HTERT RPE-1 (cell line): ENCODE measurements around the gene SLC49A4.

Experiments
- in situ Hi-C: fragments of 300-500 bp; cut with MboI; formaldehyde crosslinking; loops from 4 replicates; pipeline ENCODE4 v1.14.3; 2020; ENCODE audit warnings: low sequenced_read_pairs

Gene SLC49A4

GRCh38 chr3:122843604-122844003 is 48.7 kb downstream of the SLC49A4 start:
- in situ Hi-C loops: no loop called here

GRCh38 chr3:122857019-122857418 is 62.1 kb downstream of the SLC49A4 start:
- in situ Hi-C loops: no loop called here

GRCh38 chr3:122858373-122858772 is 63.5 kb downstream of the SLC49A4 start:
- in situ Hi-C loops: no loop called here

- in situ Hi-C loops: no loop called here
These were observed 64.3 kb downstream of the SLC49A4 start for GRCh38 chr3:122859021-122859805.

- in situ Hi-C loops: no loop called here
These were observed 67.5 kb downstream of the SLC49A4 start for GRCh38 chr3:122862381-122862780.

- in situ Hi-C loops: no loop called here
These were observed 69.6 kb downstream of the SLC49A4 start for GRCh38 chr3:122864498-122864897.

GRCh38 chr3:122868322-122868721 is 73.5 kb downstream of the SLC49A4 start:
- in situ Hi-C loops: no loop called here

GRCh38 chr3:122873741-122874515 is 79.1 kb downstream of the SLC49A4 start:
- in situ Hi-C loops: no loop called here

- in situ Hi-C loops: no loop called here
These were observed 80.8 kb downstream of the SLC49A4 start for GRCh38 chr3:122875547-122876127.

GRCh38 chr3:122880173-122880572 is 85.3 kb downstream of the SLC49A4 start:
- in situ Hi-C loops: no loop called here

- in situ Hi-C loops: no loop called here
These were observed 85.8 kb downstream of the SLC49A4 start for GRCh38 chr3:122880624-122881023.

GRCh38 chr3:122882361-122882947 is 87.6 kb downstream of the SLC49A4 start:
- in situ Hi-C loops: no loop called here

GRCh38 chr3:122886251-122886650 is 91.4 kb downstream of the SLC49A4 start:
- in situ Hi-C loops: no loop called here

- in situ Hi-C loops: no loop called here
These were observed 92.1 kb downstream of the SLC49A4 start for GRCh38 chr3:122886946-122887345.

GRCh38 chr3:122890077-122890719 is 95.3 kb downstream of the SLC49A4 start:
- in situ Hi-C loops: no loop called here

GRCh38 chr3:122890720-122891220 is 95.9 kb downstream of the SLC49A4 start:
- in situ Hi-C loops: no loop called here

GRCh38 chr3:122892118-122892960 is 97.5 kb downstream of the SLC49A4 start:
- in situ Hi-C loops: no loop called here

GRCh38 chr3:122893282-122893681 is 98.4 kb downstream of the SLC49A4 start:
- in situ Hi-C loops: no loop called here

GRCh38 chr3:122893754-122894668 is 99.1 kb downstream of the SLC49A4 start:
- in situ Hi-C loops: no loop called here
